Ramos (cell line): Measurements from ENCODE around the gene TRIOBP.
"Not testable (repeated sequence)": the region's sequence is repeated elsewhere in the genome, so short reads cannot be mapped to it uniquely, and the experiment has no call there.

Experiments
- in situ Hi-C: fragments of 300-500 bp; cut with MboI; formaldehyde crosslinking; loops from one replicate; pipeline ENCODE4 v1.14.3; 2022; ENCODE audit warnings: low sequenced_read_pairs; ENCODE audit not compliant: unreplicated experiment

The TRIOBP gene

GRCh38 chr22:37765953-37766576, 69.2 kb downstream of the TRIOBP start:
- in situ Hi-C loops = no loop called here

DNA sequence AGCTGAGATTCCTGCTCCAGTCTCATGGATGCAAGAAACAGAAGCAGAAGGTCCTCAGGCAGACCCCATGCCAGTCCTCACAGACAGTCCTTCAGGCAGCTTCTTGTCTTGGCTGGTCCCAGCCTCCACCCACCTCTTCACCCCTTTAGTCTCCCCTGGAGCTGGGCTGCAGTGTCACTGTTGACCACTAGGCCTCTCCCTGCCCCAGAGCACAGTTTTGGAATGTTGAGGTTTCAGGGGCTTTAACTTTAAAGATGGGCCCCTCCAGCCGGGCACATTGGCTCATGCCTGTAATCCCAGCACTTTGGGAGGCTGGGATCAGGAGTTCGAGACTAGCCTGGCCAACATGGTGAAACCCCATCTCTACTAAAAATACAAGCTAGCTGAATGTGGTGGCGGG, 71.4 kb downstream of the TRIOBP start:
- in situ Hi-C loops = no loop called here

DNA sequence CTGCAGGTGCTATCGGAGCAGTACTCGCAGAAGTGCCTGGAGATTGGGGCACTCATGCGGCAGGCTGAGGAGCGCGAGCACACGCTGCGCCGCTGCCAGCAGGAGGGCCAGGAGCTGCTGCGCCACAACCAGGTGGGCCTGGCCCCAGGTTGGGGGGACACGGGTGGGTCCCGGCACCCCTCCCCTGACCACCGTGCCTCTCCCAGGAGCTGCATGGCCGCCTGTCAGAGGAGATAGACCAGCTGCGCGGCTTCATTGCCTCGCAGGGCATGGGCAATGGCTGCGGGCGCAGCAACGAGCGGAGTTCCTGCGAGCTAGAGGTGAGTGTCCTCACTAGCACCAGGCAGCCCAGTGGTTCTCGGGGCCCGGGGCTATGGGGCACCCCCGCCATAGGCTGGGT, 72.2 kb downstream of the TRIOBP start:
- in situ Hi-C loops = no loop called here

- in situ Hi-C loops = no loop called here
Observed at GRCh38 chr22:37771081-37771480, 74.2 kb downstream of the TRIOBP start.

GRCh38 chr22:37771702-37772427, 75.0 kb downstream of the TRIOBP start:
- in situ Hi-C loops = no loop called here

- in situ Hi-C loops = no loop called here
Observed at GRCh38 chr22:37774728-37775127, 77.9 kb downstream of the TRIOBP start.

GRCh38 chr22:37775785-37776638, 79.2 kb downstream of the TRIOBP start:
- in situ Hi-C loops = no loop called here

- in situ Hi-C loops = no loop called here
Observed at GRCh38 chr22:37776639-37777005, 79.8 kb downstream of the TRIOBP start.

GRCh38 chr22:37777122-37777687, 80.4 kb downstream of the TRIOBP start:
- in situ Hi-C loops = no loop called here

GRCh38 chr22:37778370-37779009, 81.6 kb downstream of the TRIOBP start:
- in situ Hi-C loops = no loop called here

DNA sequence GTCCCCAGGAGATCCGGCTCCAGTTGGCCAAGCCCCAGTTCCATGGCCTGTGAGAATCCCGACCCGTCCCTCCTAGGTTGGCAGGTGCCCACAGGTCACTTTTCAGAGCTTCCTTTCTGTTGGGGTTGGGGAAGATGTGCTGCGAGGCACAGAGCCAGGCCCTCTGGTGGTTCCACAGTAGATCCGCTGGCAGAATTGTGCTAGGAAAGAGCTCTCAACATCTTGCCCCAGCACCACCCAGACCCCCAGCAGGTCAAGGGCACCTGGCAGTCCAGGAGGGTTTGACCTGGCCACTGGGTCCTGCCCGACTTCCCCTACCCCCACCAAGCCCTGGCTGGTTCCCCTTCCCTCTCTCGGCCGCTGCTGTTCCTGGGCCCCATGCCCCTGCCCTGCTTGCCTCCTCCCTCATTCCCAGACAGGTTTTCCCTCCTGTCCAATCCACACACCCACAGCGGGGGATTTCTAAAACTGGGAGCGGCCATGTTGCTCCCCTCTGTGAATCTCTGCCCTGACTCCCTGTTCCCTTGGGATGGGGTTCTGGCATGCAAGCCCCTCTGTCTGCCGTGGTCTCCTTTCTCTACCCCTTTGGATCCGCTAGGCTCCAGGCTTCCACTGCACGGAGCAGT, 84.7 kb downstream of the TRIOBP start:
- in situ Hi-C loops = no loop called here

DNA sequence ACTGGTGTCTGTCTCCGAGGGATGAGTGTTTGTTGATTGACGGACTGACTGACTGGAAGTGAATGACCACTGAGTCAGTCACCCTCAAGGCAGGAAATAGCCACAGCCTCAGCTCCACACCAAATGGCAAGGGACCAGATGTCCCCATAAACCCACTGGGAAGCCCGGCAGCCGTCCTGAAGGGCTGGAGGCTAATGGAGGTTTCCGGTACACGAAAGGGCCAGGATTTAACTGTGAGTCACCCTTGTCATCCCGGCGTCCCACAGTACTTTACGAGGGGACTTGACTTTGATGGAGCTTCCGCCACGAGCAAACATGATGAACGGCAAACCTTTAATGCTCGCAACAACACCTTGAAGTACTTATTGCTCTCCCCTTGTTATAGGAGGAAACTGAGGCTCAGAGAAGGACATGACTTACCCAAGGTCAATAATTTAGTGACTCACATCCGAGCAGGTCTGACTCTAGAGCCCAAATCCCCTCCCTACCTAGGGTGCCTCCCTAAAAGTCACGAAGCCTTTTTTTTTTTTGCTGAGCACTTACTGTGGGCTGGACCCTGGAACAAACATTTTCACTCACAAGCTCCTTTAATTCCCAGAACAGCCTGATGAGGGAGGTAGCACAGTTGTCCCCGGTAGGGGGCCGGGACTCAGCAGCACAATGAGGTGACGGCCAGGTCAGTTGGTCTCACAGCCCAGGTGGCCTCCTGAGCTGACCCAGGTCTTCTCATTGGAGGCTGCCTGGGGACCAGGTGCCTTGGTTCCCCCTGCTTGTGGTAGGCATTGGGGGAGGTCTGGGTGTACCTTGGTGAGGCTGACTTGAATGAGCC, 85.7 kb downstream of the TRIOBP start:
- in situ Hi-C loops = no loop called here

GRCh38 chr22:37784829-37785495, 88.1 kb downstream of the TRIOBP start:
- in situ Hi-C loops = no loop called here

GRCh38 chr22:37790234-37790633, 93.4 kb downstream of the TRIOBP start:
- in situ Hi-C loops = no loop called here

- in situ Hi-C loops = no loop called here
Observed at GRCh38 chr22:37792494-37792893, 95.6 kb downstream of the TRIOBP start.

- in situ Hi-C loops = no loop called here
Observed at GRCh38 chr22:37794376-37794775, 97.5 kb downstream of the TRIOBP start.

- in situ Hi-C loops = no loop called here
Observed at GRCh38 chr22:37796079-37796478, 99.2 kb downstream of the TRIOBP start.

GRCh38 chr22:37797259-37797658, 100.4 kb downstream of the TRIOBP start:
- in situ Hi-C loops = not testable (repeated sequence)
